Smooth muscle cell (in vitro differentiated cells): Measurements from ENCODE around the gene METAP1. TPM values are rescaled to one million over a fixed set of nuclear protein-coding genes. Genes with fewer than 3 reads are reported as not detected.
"Not testable (repeated sequence)": the region's sequence is repeated elsewhere in the genome, so short reads cannot be mapped to it uniquely, and the experiment has no call there.

ENCODE experiments used
- DNase-seq: peaks from one replicate; lab custom pipeline; 2025; ENCODE audit not compliant: unreplicated experiment; lab: John Stamatoyannopoulos, UW
- H2AFZ ChIP-seq: fragments of 200-600 bp; sonication (generic); 2 replicates; pipeline ENCODE4 v1.6.0; 2016; ENCODE audit warnings: antibody characterized with exemption, low read depth, mild to moderate bottlenecking
- H3F3A ChIP-seq: fragments of 200-600 bp; sonication (generic); 2 replicates; pipeline ENCODE4 v1.6.0; 2017; ENCODE audit warnings: antibody characterized with exemption, low read depth
- H3K27ac ChIP-seq: fragments of 200-600 bp; sonication (generic); 2 replicates; pipeline ENCODE4 v1.5.1; 2016; ENCODE audit warnings: low read depth, mild to moderate bottlenecking
- H3K27me3 ChIP-seq: fragments of 200-600 bp; sonication (generic); 2 replicates; pipeline ENCODE4 v1.6.1; 2016; ENCODE audit warnings: low read depth, mild to moderate bottlenecking
- H3K36me3 ChIP-seq: fragments of 200-600 bp; sonication (generic); 2 replicates; pipeline ENCODE4 v1.5.1; 2016; ENCODE audit warnings: low read depth
- H3K4me1 ChIP-seq: fragments of 200-600 bp; sonication (generic); 2 replicates; pipeline ENCODE4 v1.5.1; 2016; ENCODE audit warnings: low read depth
- H3K4me2 ChIP-seq: fragments of 200-600 bp; sonication (generic); 2 replicates; pipeline ENCODE4 v1.6.0; 2016; ENCODE audit warnings: mild to moderate bottlenecking
- H3K4me3 ChIP-seq: fragments of 200-600 bp; sonication (generic); 2 replicates; pipeline ENCODE4 v1.5.1; 2016; ENCODE audit warnings: mild to moderate bottlenecking
- H3K79me2 ChIP-seq: fragments of 200-600 bp; sonication (generic); 2 replicates; pipeline ENCODE4 v1.6.0; 2016; ENCODE audit warnings: low read depth, mild to moderate bottlenecking
- H3K9ac ChIP-seq: fragments of 200-600 bp; sonication (generic); 2 replicates; pipeline ENCODE4 v1.6.0; 2016; ENCODE audit warnings: low read depth
- H3K9me3 ChIP-seq: fragments of 200-600 bp; sonication (generic); replicated peaks from 2 replicates; pipeline ENCODE4 v1.5.1; 2016; ENCODE audit warnings: low read depth
- H4K20me1 ChIP-seq: fragments of 200-600 bp; sonication (generic); 2 replicates; pipeline ENCODE4 v1.6.0; 2016; ENCODE audit warnings: low read depth
- WGBS: methylation state at CpG from one replicate; pipeline ENCODE4 v1.1.7; 2016; ENCODE audit warnings: low lambda C conversion rate; 5-methylcytosine and 5-hydroxymethylcytosine counted together
- polyA plus RNA-seq: library from polyadenylated mRNA; unstranded; fragments of >200 nt; fragmentation: Nextera tagmentation; extraction: Ambion mirVana; gene quantifications from 2 replicates; pipeline ENCODE4 v1.2.1, GENCODE V29; 2016
- total RNA-seq: library from RNA; depleted of rRNA; stranded (reverse); fragments of >200 nt; gene quantifications from 2 replicates; pipeline ENCODE4 v1.2.3, GENCODE V29; 2014
- TF ChIP-seq, protein P1 (sequence below): fragments of 200-600 bp; sonication (generic); IDR thresholded peaks from 2 replicates; pipeline ENCODE4 v1.5.1; 2017; ENCODE audit warnings: borderline replicate concordance, mild to moderate bottlenecking, antibody characterized with exemption; ENCODE audit not compliant: insufficient read depth, poor library complexity, severe bottlenecking

METAP1 gene
- total and polyA plus RNA-seq, 2 experiments from 2014 or later = 19.1 to 73.3 TPM

DNA sequence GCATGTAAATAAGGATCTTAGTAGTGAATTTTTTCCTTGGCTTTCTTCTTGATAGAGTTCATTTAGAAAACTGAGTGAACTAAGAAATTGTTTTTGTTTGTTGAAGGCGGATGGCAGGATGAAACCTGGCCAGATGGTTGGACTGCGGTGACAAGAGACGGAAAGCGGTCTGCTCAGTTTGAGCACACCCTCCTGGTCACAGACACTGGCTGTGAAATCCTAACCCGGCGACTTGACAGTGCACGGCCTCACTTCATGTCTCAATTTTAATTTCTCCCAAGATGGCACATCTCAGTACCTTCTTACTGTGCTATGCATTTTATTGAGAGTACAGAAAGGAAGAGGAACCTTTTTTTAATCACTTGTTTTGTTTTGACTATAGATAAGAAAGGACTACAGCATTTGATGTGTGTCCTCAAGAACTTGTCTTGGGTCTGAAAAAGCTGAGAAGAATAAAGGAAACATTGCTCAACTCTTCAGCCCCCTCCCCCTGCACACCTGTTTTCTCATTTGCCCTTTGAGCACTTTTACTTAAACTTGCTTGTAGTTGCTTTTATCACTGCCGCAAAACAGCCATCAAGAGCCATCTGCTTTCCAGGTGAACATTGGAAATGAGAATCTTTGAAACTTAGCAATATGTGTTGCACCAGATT is 65.7 kb downstream of the METAP1 start:
- Histone ChIP-seq H3F3A (peaks cover 20% of the 10 kb centered on the region), H3K27me3 (no peaks in the 10 kb centered on the region), H3K9ac (no peak overlapping the region), H3K4me3 (no peak overlapping the region), H4K20me1 (no peaks in the 10 kb centered on the region), H3K4me2 (peak overlapping the region; percentile 78), H3K9me3 (no peaks in the 10 kb centered on the region), H2AFZ (no peak overlapping the region), H3K4me1 (peaks cover 11% of the 10 kb centered on the region), H3K27ac (peak overlapping the region; percentile 95), H3K36me3 (no peaks in the 10 kb centered on the region), H3K79me2 (no peaks in the 10 kb centered on the region)
- no peak for DNase-seq
- 74% methylated on average over 8 of the region's 8 CpGs for WGBS
- TF ChIP-seq, protein P1, sequence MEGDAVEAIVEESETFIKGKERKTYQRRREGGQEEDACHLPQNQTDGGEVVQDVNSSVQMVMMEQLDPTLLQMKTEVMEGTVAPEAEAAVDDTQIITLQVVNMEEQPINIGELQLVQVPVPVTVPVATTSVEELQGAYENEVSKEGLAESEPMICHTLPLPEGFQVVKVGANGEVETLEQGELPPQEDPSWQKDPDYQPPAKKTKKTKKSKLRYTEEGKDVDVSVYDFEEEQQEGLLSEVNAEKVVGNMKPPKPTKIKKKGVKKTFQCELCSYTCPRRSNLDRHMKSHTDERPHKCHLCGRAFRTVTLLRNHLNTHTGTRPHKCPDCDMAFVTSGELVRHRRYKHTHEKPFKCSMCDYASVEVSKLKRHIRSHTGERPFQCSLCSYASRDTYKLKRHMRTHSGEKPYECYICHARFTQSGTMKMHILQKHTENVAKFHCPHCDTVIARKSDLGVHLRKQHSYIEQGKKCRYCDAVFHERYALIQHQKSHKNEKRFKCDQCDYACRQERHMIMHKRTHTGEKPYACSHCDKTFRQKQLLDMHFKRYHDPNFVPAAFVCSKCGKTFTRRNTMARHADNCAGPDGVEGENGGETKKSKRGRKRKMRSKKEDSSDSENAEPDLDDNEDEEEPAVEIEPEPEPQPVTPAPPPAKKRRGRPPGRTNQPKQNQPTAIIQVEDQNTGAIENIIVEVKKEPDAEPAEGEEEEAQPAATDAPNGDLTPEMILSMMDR = no peak

DNA sequence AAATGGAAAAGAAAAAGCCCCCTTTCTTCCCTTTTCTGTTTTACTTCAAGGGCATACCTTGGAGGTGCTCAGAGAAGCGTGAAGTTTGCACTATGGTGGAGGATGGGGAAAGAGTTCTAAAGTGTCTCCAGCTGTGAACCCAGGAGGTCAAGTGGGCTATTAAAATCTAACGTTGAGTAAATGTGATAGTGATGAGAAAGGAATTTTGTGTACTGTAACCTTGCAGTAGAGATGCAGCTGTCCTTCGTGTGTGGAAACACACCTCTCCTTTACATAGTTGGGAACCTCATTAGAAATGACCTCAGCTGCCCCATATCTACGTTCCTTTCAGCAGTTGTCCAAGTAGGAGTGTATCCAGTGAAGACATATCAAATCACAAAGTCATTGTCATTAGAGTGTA is 66.6 kb downstream of the METAP1 start:
- Histone ChIP-seq H3K9ac (no peak overlapping the region), H3F3A (peaks cover 20% of the 10 kb centered on the region), H3K4me2 (no peak overlapping the region), H3K79me2 (no peaks in the 10 kb centered on the region), H3K9me3 (no peaks in the 10 kb centered on the region), H3K36me3 (no peaks in the 10 kb centered on the region), H4K20me1 (no peaks in the 10 kb centered on the region), H3K4me3 (no peak overlapping the region), H2AFZ (no peak overlapping the region), H3K27ac (peak overlapping the region; percentile 95), H3K4me1 (peaks cover 11% of the 10 kb centered on the region), H3K27me3 (no peaks in the 10 kb centered on the region)
- DNase-seq = no peak
- TF ChIP-seq, protein P1 = no peak
- 85% methylated on average over 4 of the region's 4 CpGs for WGBS

DNA sequence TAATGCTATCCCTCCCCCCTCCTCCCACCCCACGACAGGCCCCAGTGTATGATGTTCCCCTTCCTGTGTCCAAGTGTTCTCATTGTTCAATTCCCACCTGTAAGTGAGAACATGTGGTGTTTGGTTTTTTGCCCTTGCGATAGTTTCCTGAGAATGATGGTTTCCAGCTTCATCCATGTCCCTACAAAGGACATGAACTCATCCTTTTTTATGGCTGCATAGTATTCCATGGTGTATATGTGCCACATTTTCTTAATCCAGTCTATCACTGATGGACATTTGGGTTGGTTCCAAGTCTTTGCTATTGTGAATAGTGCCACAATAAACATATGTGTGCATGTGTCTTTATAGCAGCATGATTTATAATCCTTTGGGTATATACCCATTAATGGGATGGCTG is 70.0 kb downstream of the METAP1 start:
- not testable (repeated sequence) for H3K27me3 ChIP-seq, H3K79me2 ChIP-seq, H3K4me3 ChIP-seq, H4K20me1 ChIP-seq, H3K9ac ChIP-seq, H3K4me2 ChIP-seq, H2AFZ ChIP-seq, H3K4me1 ChIP-seq, H3K9me3 ChIP-seq, H3K27ac ChIP-seq, H3K36me3 ChIP-seq, DNase-seq
- H3F3A ChIP-seq = peaks cover 15% of the 10 kb centered on the region
- WGBS = 100% methylated on average over 2 of the region's 2 CpGs

DNA sequence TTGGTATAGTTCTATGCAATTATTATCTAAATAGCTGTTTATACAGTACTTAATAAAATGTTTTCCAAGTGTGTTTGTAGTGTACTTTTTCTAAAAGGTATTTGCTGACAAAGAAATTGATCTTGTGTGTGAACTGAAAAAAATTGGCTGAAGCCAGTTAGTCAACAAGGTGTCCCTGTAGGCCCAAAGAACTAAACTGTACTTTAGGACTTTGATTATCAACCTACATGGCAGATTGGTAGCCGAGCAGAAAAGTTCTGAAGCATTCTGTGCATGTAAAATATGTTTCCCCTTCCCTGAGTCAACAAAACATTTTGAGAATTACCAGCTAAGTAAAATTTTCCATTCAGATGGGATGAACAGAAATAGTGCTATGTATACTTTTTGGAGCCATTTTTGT is 72.1 kb downstream of the METAP1 start:
- Histone ChIP-seq H3K4me3 (no peak overlapping the region), H3K9ac (no peak overlapping the region), H3K4me2 (no peak overlapping the region), H3K36me3 (peaks cover 6% of the 10 kb centered on the region), H4K20me1 (no peaks in the 10 kb centered on the region), H3K27ac (peak overlapping the region; percentile 4), H3F3A (peaks cover 10% of the 10 kb centered on the region), H3K4me1 (no peaks in the 10 kb centered on the region), H3K27me3 (no peaks in the 10 kb centered on the region), H2AFZ (no peak overlapping the region), H3K9me3 (no peaks in the 10 kb centered on the region), H3K79me2 (no peaks in the 10 kb centered on the region)
- no peak for DNase-seq
- WGBS = 36% methylated on average over 1 of the region's 1 CpG
- TF ChIP-seq, protein P1 = no peak
